Neural crest cell (in vitro differentiated cells): ENCODE results near the gene PPP2R2B. TPM values are rescaled to one million over a fixed set of nuclear protein-coding genes. Genes with fewer than 3 reads are reported as not detected.
"Not testable (repeated sequence)": the region's sequence is repeated elsewhere in the genome, so short reads cannot be mapped to it uniquely, and the experiment has no call there.

Experiments used
- DNase-seq: peaks from one replicate; pipeline ENCODE4 v3.0.0; 2021; ENCODE audit warnings: low read depth, mixed read lengths, low spot score
- H3K27ac Mint-ChIP-seq: one replicate; pipeline ENCODE4 v1.8.0; 2021; ENCODE audit warnings: mild to moderate bottlenecking, mixed read lengths; ENCODE audit not compliant: unreplicated experiment
- H3K27me3 Mint-ChIP-seq: 2 replicates; pipeline ENCODE4 v1.8.0; 2021; ENCODE audit warnings: low read depth, mild to moderate bottlenecking, mixed read lengths
- H3K36me3 Mint-ChIP-seq: 2 replicates; pipeline ENCODE4 v1.8.0; 2021; ENCODE audit warnings: low read depth, mild to moderate bottlenecking, mixed read lengths
- H3K4me1 Mint-ChIP-seq: 2 replicates; pipeline ENCODE4 v1.8.0; 2021; ENCODE audit warnings: mixed read lengths
- H3K4me3 Mint-ChIP-seq: one replicate; pipeline ENCODE4 v1.8.0; 2021; ENCODE audit warnings: mild to moderate bottlenecking, mixed read lengths
- H3K9me3 Mint-ChIP-seq: 2 replicates; pipeline ENCODE4 v1.8.0; 2021; ENCODE audit warnings: mixed read lengths
- CTCF ChIP-seq: fragments of 200-600 bp; sonication (generic); conservative IDR thresholded peaks from 2 replicates; pipeline ENCODE4 v1.5.0; 2021; ENCODE audit warnings: antibody characterized with exemption, mild to moderate bottlenecking
- total RNA-seq: library from RNA; stranded (reverse); gene quantifications from 2 replicates; pipeline ENCODE4 v1.2.1, GENCODE V29; 2021

The PPP2R2B gene
- total RNA-seq, 1 donor from 2014 or later, result 4.9 TPM

GRCh38 chr5:146620669-146621051 lies 257.9 kb downstream of the PPP2R2B start:
- peaks cover 16% of the 10 kb centered on the region for H3K4me1 Mint-ChIP-seq
- H3K27me3 Mint-ChIP-seq, result no peaks in the 10 kb centered on the region
- peak overlapping the region; percentile 44 for H3K27ac Mint-ChIP-seq
- DNase-seq, result peak; percentile 3
- peaks cover 9% of the 10 kb centered on the region for H3K9me3 Mint-ChIP-seq
- no peak overlapping the region for H3K4me3 Mint-ChIP-seq
- peaks cover 7% of the 10 kb centered on the region for H3K36me3 Mint-ChIP-seq
- TF ChIP-seq CTCF, result no peak

GRCh38 chr5:146620031-146620668 lies 258.4 kb downstream of the PPP2R2B start:
- no peak for TF ChIP-seq CTCF
- Mint-ChIP-seq H3K4me3 (no peak overlapping the region), H3K36me3 (peaks cover 7% of the 10 kb centered on the region), H3K27me3 (no peaks in the 10 kb centered on the region), H3K27ac (no peak overlapping the region), H3K9me3 (peaks cover 12% of the 10 kb centered on the region), H3K4me1 (peaks cover 16% of the 10 kb centered on the region)
- DNase-seq, result no peak

- no peak for TF ChIP-seq CTCF
- Mint-ChIP-seq H3K27me3 (no peaks in the 10 kb centered on the region), H3K36me3 (peaks cover 7% of the 10 kb centered on the region), H3K4me1 (peaks cover 16% of the 10 kb centered on the region), H3K4me3 (peak overlapping the region; percentile 19), H3K27ac (no peak overlapping the region), H3K9me3 (peaks cover 12% of the 10 kb centered on the region)
- DNase-seq, result no peak
Measured at GRCh38 chr5:146618434-146618833, 260.1 kb downstream of the PPP2R2B start.

- H3K4me3 Mint-ChIP-seq, H3K4me1 Mint-ChIP-seq: not testable (repeated sequence)
Measured at GRCh38 chr5:146609731-146610130, 268.8 kb downstream of the PPP2R2B start.

GRCh38 chr5:146607659-146608332 lies 270.8 kb downstream of the PPP2R2B start:
- no peak for DNase-seq
- H3K27ac Mint-ChIP-seq, result no peak overlapping the region
- peaks cover 6% of the 10 kb centered on the region for H3K4me1 Mint-ChIP-seq
- no peaks in the 10 kb centered on the region for H3K9me3 Mint-ChIP-seq
- H3K36me3 Mint-ChIP-seq, result peaks cover 5% of the 10 kb centered on the region
- H3K4me3 Mint-ChIP-seq, result no peak overlapping the region
- no peaks in the 10 kb centered on the region for H3K27me3 Mint-ChIP-seq
- TF ChIP-seq CTCF, result no peak

More at GRCh38 chr5:146609731-146610130, 268.8 kb downstream of the PPP2R2B start:
- not testable (repeated sequence) for H3K9me3 Mint-ChIP-seq, H3K27ac Mint-ChIP-seq, H3K36me3 Mint-ChIP-seq, DNase-seq, H3K27me3 Mint-ChIP-seq

GRCh38 chr5:146606893-146607292 lies 271.7 kb downstream of the PPP2R2B start:
- Mint-ChIP-seq H3K36me3 (peaks cover 5% of the 10 kb centered on the region), H3K27me3 (no peaks in the 10 kb centered on the region), H3K9me3 (no peaks in the 10 kb centered on the region), H3K4me3 (no peak overlapping the region), H3K4me1 (peaks cover 6% of the 10 kb centered on the region), H3K27ac (no peak overlapping the region)
- no peak for TF ChIP-seq CTCF
- no peak for DNase-seq
